HG03025 (cell line): ENCODE data around the gene AUTS2.
A peak's percentile ranks its signal among the peaks of the same experiment; 100 is the strongest.

Experiments used
- ATAC-seq: cut with Tn5 transposase; IDR thresholded peaks from one replicate; pipeline ENCODE4 v1.9.1; 2021; ENCODE audit warnings: mild to moderate bottlenecking, moderate library complexity; ENCODE audit not compliant: unreplicated experiment, low FRiP score

The AUTS2 gene

GRCh38 chr7:69749994-69750393, 151.7 kb downstream of the AUTS2 start:
- peak; percentile 61 for ATAC-seq

GRCh38 chr7:69751026-69751425, 152.8 kb downstream of the AUTS2 start:
- ATAC-seq = no peak

- ATAC-seq = no peak
Observed at GRCh38 chr7:69753981-69754380, 155.7 kb downstream of the AUTS2 start.

GRCh38 chr7:69754476-69754875, 156.2 kb downstream of the AUTS2 start:
- ATAC-seq = no peak

- no peak for ATAC-seq
Observed at GRCh38 chr7:69756235-69756634, 158.0 kb downstream of the AUTS2 start.

- ATAC-seq = no peak
Observed at GRCh38 chr7:69757528-69757927, 159.3 kb downstream of the AUTS2 start.

- no peak for ATAC-seq
Observed at GRCh38 chr7:69757981-69758430, 159.7 kb downstream of the AUTS2 start.

GRCh38 chr7:69759373-69759772, 161.1 kb downstream of the AUTS2 start:
- ATAC-seq = no peak

GRCh38 chr7:69761290-69761922, 163.1 kb downstream of the AUTS2 start:
- ATAC-seq = no peak

- no peak for ATAC-seq
Observed at GRCh38 chr7:69762821-69763352, 164.6 kb downstream of the AUTS2 start.

- no peak for ATAC-seq
Observed at GRCh38 chr7:69763513-69763912, 165.2 kb downstream of the AUTS2 start.

- ATAC-seq = no peak
Observed at GRCh38 chr7:69764147-69764546, 165.9 kb downstream of the AUTS2 start.

GRCh38 chr7:69764681-69765080, 166.4 kb downstream of the AUTS2 start:
- no peak for ATAC-seq

- ATAC-seq = no peak
Observed at GRCh38 chr7:69765879-69766278, 167.6 kb downstream of the AUTS2 start.

- ATAC-seq = no peak
Observed at GRCh38 chr7:69768986-69769595, 170.8 kb downstream of the AUTS2 start.

GRCh38 chr7:69769826-69770225, 171.6 kb downstream of the AUTS2 start:
- ATAC-seq = no peak

- no peak for ATAC-seq
Observed at GRCh38 chr7:69770613-69771012, 172.3 kb downstream of the AUTS2 start.

- ATAC-seq = no peak
Observed at GRCh38 chr7:69772718-69773436, 174.6 kb downstream of the AUTS2 start.

GRCh38 chr7:69773535-69774225, 175.4 kb downstream of the AUTS2 start:
- ATAC-seq = no peak

- no peak for ATAC-seq
Observed at GRCh38 chr7:69775231-69775771, 177.0 kb downstream of the AUTS2 start.

- no peak for ATAC-seq
Observed at GRCh38 chr7:69776611-69777010, 178.3 kb downstream of the AUTS2 start.
